Activated naive CD8-positive, alpha-beta T cell treated with anti-CD3 and anti-CD28 coated beads, Interleukin-2, amount 10 ng/mL, durations not matched to agents 7 days and 5 days (primary cell): ENCODE data around the gene FAM13C. TPM values are rescaled to one million over a fixed set of nuclear protein-coding genes. Genes with fewer than 3 reads are reported as not detected.

Experiments
- ATAC-seq: fragments of 150-1000 bp; cut with Tn5 transposase; one replicate; pipeline ENCODE4 v1.10.0; 2021; ENCODE audit warnings: low read depth, moderate library complexity
- POLR2A ChIA-PET: fragments of 350-600 bp; sonication (Branson Sonifier 250); formaldehyde crosslinking; loops from one replicate; lab custom pipeline; 2021; ENCODE audit warnings: antibody characterized with exemption; lab: Charles Lee
- DNase-seq: peaks from one replicate; pipeline ENCODE4 v3.0.0; 2021
- H3K27ac Mint-ChIP-seq: one replicate; pipeline ENCODE4 v1.8.0; 2022; ENCODE audit warnings: mild to moderate bottlenecking, mixed read lengths
- H3K27me3 Mint-ChIP-seq: one replicate; pipeline ENCODE4 v1.8.0; 2022; ENCODE audit warnings: mild to moderate bottlenecking, moderate library complexity, mixed read lengths
- H3K36me3 Mint-ChIP-seq: one replicate; pipeline ENCODE4 v1.8.0; 2021; ENCODE audit warnings: mild to moderate bottlenecking, mixed read lengths
- H3K4me1 Mint-ChIP-seq: one replicate; pipeline ENCODE4 v1.8.0; 2021; ENCODE audit warnings: mixed read lengths
- H3K4me3 Mint-ChIP-seq: one replicate; pipeline ENCODE4 v1.8.0; 2022; ENCODE audit warnings: mild to moderate bottlenecking, moderate library complexity, mixed read lengths
- H3K9me3 Mint-ChIP-seq: one replicate; pipeline ENCODE4 v1.8.0; 2021; ENCODE audit warnings: mixed read lengths
- total RNA-seq, 2 experiments: library from RNA; stranded (reverse); gene quantifications; one replicate each; pipeline ENCODE4 v1.2.3, GENCODE V29; 2021

FAM13C gene
- total RNA-seq, 2 experiments from 2014 or later: not detected

DNA sequence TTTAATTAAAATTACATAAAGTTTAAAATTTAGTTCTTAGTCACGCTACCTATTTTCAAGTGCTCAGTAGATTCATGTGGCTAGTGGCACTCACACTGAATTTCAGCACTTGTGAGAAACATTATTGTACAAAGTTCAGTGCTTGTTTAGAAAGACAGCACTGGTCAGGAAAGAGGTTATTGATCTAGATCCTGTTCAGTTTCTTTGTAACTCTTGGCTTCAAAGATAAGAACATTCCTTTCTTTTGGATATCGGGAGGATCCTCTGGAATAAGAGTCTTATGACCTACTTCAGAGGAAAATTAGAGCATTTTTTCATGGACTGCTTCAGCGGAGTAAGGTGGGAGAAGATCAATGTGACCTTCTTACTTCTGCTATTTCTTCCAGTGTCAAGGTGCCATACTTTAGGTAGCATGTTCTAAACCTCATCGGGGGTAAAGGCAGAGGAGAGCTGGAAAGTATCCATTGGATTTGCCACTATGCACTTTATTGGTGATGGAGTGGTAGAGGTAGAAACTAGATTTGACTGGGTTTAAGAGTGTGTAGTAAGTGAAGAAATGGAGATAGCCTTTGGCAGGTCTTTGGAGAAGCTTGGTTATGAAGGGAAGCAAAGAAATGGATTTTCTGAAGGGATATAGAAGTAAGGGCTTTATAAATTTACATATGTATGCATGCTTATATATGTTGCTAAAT lies 146.0 kb downstream of the FAM13C start:
- DNase-seq: no peak
- no peak overlapping the region for H3K4me3 Mint-ChIP-seq
- no peak for ATAC-seq
- H3K9me3 Mint-ChIP-seq: no peaks in the 10 kb centered on the region
- POLR2A ChIA-PET: no interaction called here
- no peak overlapping the region for H3K27ac Mint-ChIP-seq
- H3K27me3 Mint-ChIP-seq: no peaks in the 10 kb centered on the region
- no peaks in the 10 kb centered on the region for H3K36me3 Mint-ChIP-seq
- H3K4me1 Mint-ChIP-seq: no peaks in the 10 kb centered on the region

GRCh38 chr10:59214160-59214559 lies 148.2 kb downstream of the FAM13C start:
- Mint-ChIP-seq H3K27ac (no peak overlapping the region), H3K27me3 (no peaks in the 10 kb centered on the region), H3K36me3 (no peaks in the 10 kb centered on the region), H3K4me3 (no peak overlapping the region), H3K4me1 (no peaks in the 10 kb centered on the region), H3K9me3 (no peaks in the 10 kb centered on the region)
- POLR2A ChIA-PET: no interaction called here
- ATAC-seq: no peak
- no peak for DNase-seq

DNA sequence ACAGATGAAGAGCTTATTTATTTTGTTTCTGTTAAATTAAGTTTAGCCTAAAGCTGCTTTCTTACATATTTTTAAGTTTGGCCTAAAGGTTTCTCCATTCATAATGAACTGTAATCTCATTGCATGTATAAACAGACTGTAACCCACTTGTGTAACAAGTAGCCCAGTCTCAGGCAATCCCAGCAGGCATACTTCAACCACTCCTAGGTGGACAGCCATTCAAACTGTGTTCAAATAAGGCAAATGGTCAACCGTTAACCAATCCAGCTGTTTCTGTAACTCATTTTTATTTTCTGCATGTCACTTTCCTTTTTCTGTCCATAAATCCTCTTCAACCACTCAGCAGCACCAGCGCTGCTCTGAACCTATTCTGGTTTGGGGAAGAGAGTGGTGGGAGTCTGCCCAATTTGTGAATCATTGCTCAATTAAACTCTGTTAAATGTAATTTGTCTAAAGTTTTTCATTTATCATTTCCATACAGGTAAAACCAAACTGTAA lies 150.0 kb downstream of the FAM13C start:
- no peak for DNase-seq
- H3K9me3 Mint-ChIP-seq: peaks cover 3% of the 10 kb centered on the region
- no peaks in the 10 kb centered on the region for H3K4me1 Mint-ChIP-seq
- no peak for ATAC-seq
- POLR2A ChIA-PET: no interaction called here
- no peaks in the 10 kb centered on the region for H3K36me3 Mint-ChIP-seq
- H3K27me3 Mint-ChIP-seq: no peaks in the 10 kb centered on the region
- no peak overlapping the region for H3K4me3 Mint-ChIP-seq
- no peak overlapping the region for H3K27ac Mint-ChIP-seq

DNA sequence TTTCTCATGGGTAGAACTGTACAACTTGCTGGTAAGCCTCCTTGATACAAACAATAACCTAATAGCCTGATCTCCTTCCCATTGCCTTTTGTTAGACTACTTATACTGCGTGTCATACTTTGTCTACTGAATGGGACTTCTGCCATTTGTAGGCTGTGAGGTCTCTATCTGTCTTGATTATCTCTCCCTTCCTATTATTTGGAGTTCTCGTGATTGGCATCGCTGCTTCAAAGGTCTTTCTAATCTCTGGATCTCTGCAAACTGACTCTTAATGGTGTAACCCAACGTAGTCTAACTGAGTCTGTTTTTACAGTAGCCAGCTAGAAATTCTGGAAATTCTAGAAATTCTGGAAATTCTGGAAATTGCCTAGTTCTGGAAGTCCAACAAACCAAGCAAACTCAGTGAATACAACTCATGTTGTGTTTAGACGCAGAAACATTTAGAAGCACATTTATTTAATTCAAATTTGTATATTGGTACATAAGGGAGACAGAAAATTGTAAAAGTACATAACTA lies 156.1 kb downstream of the FAM13C start:
- Mint-ChIP-seq H3K27me3 (no peaks in the 10 kb centered on the region), H3K4me3 (no peak overlapping the region), H3K9me3 (peaks cover 3% of the 10 kb centered on the region), H3K4me1 (no peaks in the 10 kb centered on the region), H3K27ac (no peak overlapping the region), H3K36me3 (no peaks in the 10 kb centered on the region)
- POLR2A ChIA-PET: no interaction called here
- DNase-seq (no peak), ATAC-seq (no peak)

Other genes starting within 250 kb of the FAM13C start
- not detected for gene PHYHIPL, start 185.9 kb downstream of the FAM13C start, total RNA-seq